ENCODE results near the gene STXBP6. TPM values are rescaled to one million over a fixed set of nuclear protein-coding genes. Genes with fewer than 3 reads are reported as not detected.

Gene STXBP6
- total and polyA plus RNA-seq, 2 of the 13 experiments (the other 11 are each of a cell fraction or from before 2014, with no cell fraction given) = 35.3 to 42.8 TPM

GRCh38 chr14:24783791-24784190 lies 266.2 kb downstream of the STXBP6 start:
- Histone ChIP-seq H3K27me3 (ENCODE audit: control insufficient read depth in 1 of 2, insufficient read depth in 2 of 2, low read length in 2 of 2) (peaks cover 0 to 5% of the 10 kb centered on the region in 2 experiments; a peak in 1 of 5 replicates), H3K9ac (ENCODE audit: insufficient read depth, low read depth, low read length) (no peak overlapping the region), H2AFZ (ENCODE audit: low read length) (no peak overlapping the region), H3K4me2 (ENCODE audit: low read depth, low read length) (no peak overlapping the region), H3K79me2 (ENCODE audit: insufficient read depth, low read length) (no peaks in the 10 kb centered on the region), H3K4me3 (replicated peaks in 1 of 3; ENCODE audit: insufficient read depth in 1 of 3, low read depth in 2 of 3, low read length in 3 of 3) (no peak overlapping the region), H3K4me1 (ENCODE audit: insufficient read depth, low read length) (no peaks in the 10 kb centered on the region), H4K20me1 (ENCODE audit: insufficient read depth, low read length) (no peaks in the 10 kb centered on the region), H3K36me3 (replicated peaks in 1 of 2; ENCODE audit: control insufficient read depth in 1 of 2, insufficient read depth in 2 of 2, low read length in 2 of 2) (no peaks in the 10 kb centered on the region), H3K9me3 (ENCODE audit: low read length) (no peaks in the 10 kb centered on the region), H3K27ac (ENCODE audit: extremely low read length, insufficient read depth, low read length) (no peak overlapping the region)
- in situ Hi-C loops (cut with HindIII; ENCODE audit: extremely low pct_ligation_motif_present, low pct_unique_long_range_greater_than_20kb) (no loop called here), intact Hi-C loops (cut with micrococcal nuclease; ENCODE audit: unreplicated experiment) (no loop called here)
- POLR2A ChIA-PET = no interaction called here
- WGBS (ENCODE audit: low lambda C conversion rate) = 3% methylated on average over 1 of the region's 1 CpG
- FAIRE-seq = no peak
- ATAC-seq = no peak
- no peak for DNase-seq (ENCODE audit: low spot score)
- TF ChIP-seq ZNF264 (CRISPR knock-in tag; IDR thresholded peaks at IDR 0.05) (no peak), SKIL (CRISPR knock-in tag; IDR thresholded peaks at IDR 0.05; ENCODE audit: borderline replicate concordance) (no peak), ZNF24 (IDR thresholded peaks at IDR 0.05) (no peak), ZHX1 (CRISPR knock-in tag; IDR thresholded peaks at IDR 0.05; ENCODE audit: low read depth) (no peak), TEF (CRISPR knock-in tag; IDR thresholded peaks at IDR 0.05) (no peak), ZNF572 (CRISPR knock-in tag; IDR thresholded peaks at IDR 0.05) (no peak), ZNF567 (CRISPR knock-in tag; IDR thresholded peaks at IDR 0.05; ENCODE audit: borderline replicate concordance) (no peak), HMG20A (CRISPR knock-in tag; IDR thresholded peaks at IDR 0.05; ENCODE audit: borderline replicate concordance) (no peak), SMARCE1 (IDR thresholded peaks at IDR 0.05; ENCODE audit: borderline replicate concordance) (no peak), TMF1 (CRISPR knock-in tag; IDR thresholded peaks at IDR 0.05; ENCODE audit: low read depth) (no peak), HNF4A (CRISPR knock-in tag; IDR thresholded peaks at IDR 0.05) (no peak)
- BruUV-seq (replicated peaks) = no TSS peak
- CTCF ChIA-PET (ENCODE audit: low intra/inter-chr PET ratio, low total read pairs) = no interaction called here

All from HepG2 (cell line).